Measurements from ENCODE around the gene MATN4. TPM values are rescaled to one million over a fixed set of nuclear protein-coding genes. Genes with fewer than 3 reads are reported as not detected.

The MATN4 gene
- polyA plus RNA-seq, 1 donor from 2014 or later = not detected

DNA sequence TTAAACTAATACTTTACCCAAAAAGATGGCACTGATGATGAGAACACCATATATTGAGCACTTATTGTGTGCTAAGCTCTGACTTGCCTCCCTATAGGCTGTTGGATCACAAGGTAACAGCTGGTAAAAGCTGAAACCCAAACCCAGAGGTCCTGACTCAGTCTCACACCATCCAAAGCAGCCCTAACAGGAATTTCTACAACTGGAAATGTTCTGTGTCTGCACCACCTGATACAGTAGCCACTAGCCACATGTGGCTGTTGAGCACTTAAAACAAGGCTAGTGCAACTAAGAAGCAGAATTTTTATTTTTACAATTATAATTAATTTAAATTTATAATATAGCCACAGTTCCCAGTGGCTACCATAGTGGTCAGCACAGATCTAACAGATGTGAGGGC is 15.6 kb upstream of the MATN4 start:
- no peaks in the 10 kb centered on the region for H3K79me2 ChIP-seq (replicated peaks; ENCODE audit: insufficient read depth, low read length)
- H3K9me3 ChIP-seq (ENCODE audit: low read length) = no peaks in the 10 kb centered on the region
- no peaks in the 10 kb centered on the region for H4K20me1 ChIP-seq (ENCODE audit: insufficient read depth)
- H3K4me2 ChIP-seq (ENCODE audit: low read length) = no peak overlapping the region
- H3K36me3 ChIP-seq (ENCODE audit: insufficient read depth, low read length) = no peaks in the 10 kb centered on the region
- H3K9ac ChIP-seq (ENCODE audit: low read length) = no peak overlapping the region
- no peak overlapping the region for H2AFZ ChIP-seq (ENCODE audit: low read depth, low read length)
- H3K27ac ChIP-seq (ENCODE audit: low read length) = no peak overlapping the region
- H3F3A ChIP-seq (ENCODE audit: insufficient read depth, low read length, poor library complexity, severe bottlenecking) = no peaks in the 10 kb centered on the region
- H3K27me3 ChIP-seq (ENCODE audit: insufficient read depth, low read depth, low read length) = no peaks in the 10 kb centered on the region
- no peak overlapping the region for H3K4me3 ChIP-seq (ENCODE audit: low read length)
- no peak for TF ChIP-seq RAD21 (conservative IDR thresholded peaks at IDR 0.05)
- TF ChIP-seq MXI1 (conservative IDR thresholded peaks at IDR 0.05; ENCODE audit: poor library complexity, severe bottlenecking) = no peak
- no peak for TF ChIP-seq TAF1 (IDR thresholded peaks at IDR 0.05; ENCODE audit: low read depth)
- no peak for TF ChIP-seq SMC3 (conservative IDR thresholded peaks at IDR 0.05; ENCODE audit: poor library complexity)
- H3K9me2 ChIP-seq (ENCODE audit: insufficient read depth, low read length) = no peaks in the 10 kb centered on the region

DNA sequence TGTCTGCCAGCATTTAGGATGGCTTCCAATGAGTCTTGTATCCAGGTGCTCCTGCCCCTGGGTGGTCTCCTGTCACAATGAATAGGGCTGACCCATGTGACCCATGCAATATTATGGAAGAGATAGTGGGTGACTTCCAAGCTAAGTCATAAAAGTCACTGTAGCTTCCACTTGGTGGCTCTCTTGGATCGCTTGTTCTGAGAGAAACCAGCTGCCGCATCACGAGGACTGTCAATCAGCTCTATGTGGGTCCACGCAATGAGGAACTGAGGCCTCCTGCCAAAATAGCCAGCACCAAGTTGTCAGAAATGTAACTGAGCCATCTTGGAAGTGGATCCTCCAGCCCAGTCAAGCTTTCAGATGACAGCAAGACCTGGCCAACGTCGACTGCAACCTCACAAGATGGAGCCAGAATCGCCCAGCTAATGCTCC is 14.9 kb upstream of the MATN4 start:
- H3K79me2 ChIP-seq (replicated peaks; ENCODE audit: insufficient read depth, low read length) = no peaks in the 10 kb centered on the region
- no peak overlapping the region for H3K4me3 ChIP-seq (ENCODE audit: low read length)
- no peaks in the 10 kb centered on the region for H3K27me3 ChIP-seq (ENCODE audit: insufficient read depth, low read depth, low read length)
- no peaks in the 10 kb centered on the region for H4K20me1 ChIP-seq (ENCODE audit: insufficient read depth)
- H3K4me2 ChIP-seq (ENCODE audit: low read length) = no peak overlapping the region
- H2AFZ ChIP-seq (ENCODE audit: low read depth, low read length) = no peak overlapping the region
- no peaks in the 10 kb centered on the region for H3K9me2 ChIP-seq (ENCODE audit: insufficient read depth, low read length)
- no peaks in the 10 kb centered on the region for H3K36me3 ChIP-seq (ENCODE audit: insufficient read depth, low read length)
- H3F3A ChIP-seq (ENCODE audit: insufficient read depth, low read length, poor library complexity, severe bottlenecking) = no peaks in the 10 kb centered on the region
- no peak overlapping the region for H3K27ac ChIP-seq (ENCODE audit: low read length)
- H3K9ac ChIP-seq (ENCODE audit: low read length) = no peak overlapping the region
- TF ChIP-seq EZH2 (IDR thresholded peaks at IDR 0.05; ENCODE audit: borderline replicate concordance, insufficient read depth, low read length, poor library complexity, severe bottlenecking) = no peak
- TF ChIP-seq TAF1 (IDR thresholded peaks at IDR 0.05; ENCODE audit: low read depth) = no peak
- no peaks in the 10 kb centered on the region for H3K9me3 ChIP-seq (ENCODE audit: low read length)

DNA sequence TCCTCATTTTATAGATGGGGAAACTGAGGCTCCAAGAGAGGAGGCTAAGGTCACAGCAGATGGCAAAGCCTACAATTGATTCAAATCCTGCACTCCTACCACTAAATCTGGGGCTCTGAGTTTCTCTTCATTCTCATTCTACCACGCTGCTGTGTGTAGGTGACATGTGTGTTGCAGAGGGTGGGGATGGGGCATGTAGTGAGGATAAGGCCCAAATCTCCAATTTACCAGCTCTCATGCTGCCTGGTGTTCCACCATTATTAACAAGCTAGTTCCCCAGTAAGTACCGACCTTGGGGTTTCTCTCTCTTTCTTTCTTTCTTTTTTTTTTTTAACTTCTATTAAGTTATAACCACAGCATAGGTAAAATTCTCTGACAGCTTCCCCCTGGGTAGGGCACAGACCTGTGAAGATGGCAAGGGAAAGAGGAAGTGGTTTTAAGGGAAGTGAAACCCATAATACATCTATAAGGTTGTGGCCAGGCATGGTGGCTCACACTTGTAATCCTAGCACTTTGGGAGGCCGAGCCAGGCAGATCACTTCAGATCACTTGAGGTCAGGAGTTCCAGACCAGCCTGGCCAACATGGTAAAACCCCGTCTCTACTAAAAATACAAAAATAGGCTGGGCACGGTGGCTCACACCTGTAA is 13.0 kb upstream of the MATN4 start:
- Histone ChIP-seq H3K4me3 (ENCODE audit: low read length) (no peak overlapping the region), H3F3A (ENCODE audit: insufficient read depth, low read length, poor library complexity, severe bottlenecking) (no peaks in the 10 kb centered on the region), H2AFZ (ENCODE audit: low read depth, low read length) (no peak overlapping the region), H3K9ac (ENCODE audit: low read length) (no peak overlapping the region), H3K36me3 (ENCODE audit: insufficient read depth, low read length) (no peaks in the 10 kb centered on the region), H4K20me1 (ENCODE audit: insufficient read depth) (no peaks in the 10 kb centered on the region), H3K9me2 (ENCODE audit: insufficient read depth, low read length) (no peaks in the 10 kb centered on the region), H3K27ac (ENCODE audit: low read length) (no peak overlapping the region), H3K9me3 (ENCODE audit: low read length) (no peaks in the 10 kb centered on the region), H3K27me3 (ENCODE audit: insufficient read depth, low read depth, low read length) (no peaks in the 10 kb centered on the region), H3K4me2 (ENCODE audit: low read length) (no peak overlapping the region), H3K79me2 (replicated peaks; ENCODE audit: insufficient read depth, low read length) (no peaks in the 10 kb centered on the region)
- TF ChIP-seq EZH2 (IDR thresholded peaks at IDR 0.05; ENCODE audit: borderline replicate concordance, insufficient read depth, low read length, poor library complexity, severe bottlenecking) = no peak
- TF ChIP-seq SMC3 (conservative IDR thresholded peaks at IDR 0.05; ENCODE audit: poor library complexity) = no peak
- no peak for TF ChIP-seq MXI1 (conservative IDR thresholded peaks at IDR 0.05; ENCODE audit: poor library complexity, severe bottlenecking)
- no peak for TF ChIP-seq TAF1 (IDR thresholded peaks at IDR 0.05; ENCODE audit: low read depth)
- TF ChIP-seq, protein P1, sequence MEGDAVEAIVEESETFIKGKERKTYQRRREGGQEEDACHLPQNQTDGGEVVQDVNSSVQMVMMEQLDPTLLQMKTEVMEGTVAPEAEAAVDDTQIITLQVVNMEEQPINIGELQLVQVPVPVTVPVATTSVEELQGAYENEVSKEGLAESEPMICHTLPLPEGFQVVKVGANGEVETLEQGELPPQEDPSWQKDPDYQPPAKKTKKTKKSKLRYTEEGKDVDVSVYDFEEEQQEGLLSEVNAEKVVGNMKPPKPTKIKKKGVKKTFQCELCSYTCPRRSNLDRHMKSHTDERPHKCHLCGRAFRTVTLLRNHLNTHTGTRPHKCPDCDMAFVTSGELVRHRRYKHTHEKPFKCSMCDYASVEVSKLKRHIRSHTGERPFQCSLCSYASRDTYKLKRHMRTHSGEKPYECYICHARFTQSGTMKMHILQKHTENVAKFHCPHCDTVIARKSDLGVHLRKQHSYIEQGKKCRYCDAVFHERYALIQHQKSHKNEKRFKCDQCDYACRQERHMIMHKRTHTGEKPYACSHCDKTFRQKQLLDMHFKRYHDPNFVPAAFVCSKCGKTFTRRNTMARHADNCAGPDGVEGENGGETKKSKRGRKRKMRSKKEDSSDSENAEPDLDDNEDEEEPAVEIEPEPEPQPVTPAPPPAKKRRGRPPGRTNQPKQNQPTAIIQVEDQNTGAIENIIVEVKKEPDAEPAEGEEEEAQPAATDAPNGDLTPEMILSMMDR (IDR thresholded peaks at IDR 0.05; ENCODE audit: poor library complexity, severe bottlenecking) = no peak
- TF ChIP-seq POLR2AphosphoS5 (IDR thresholded peaks at IDR 0.05) = no peak
- TF ChIP-seq, protein P2, sequence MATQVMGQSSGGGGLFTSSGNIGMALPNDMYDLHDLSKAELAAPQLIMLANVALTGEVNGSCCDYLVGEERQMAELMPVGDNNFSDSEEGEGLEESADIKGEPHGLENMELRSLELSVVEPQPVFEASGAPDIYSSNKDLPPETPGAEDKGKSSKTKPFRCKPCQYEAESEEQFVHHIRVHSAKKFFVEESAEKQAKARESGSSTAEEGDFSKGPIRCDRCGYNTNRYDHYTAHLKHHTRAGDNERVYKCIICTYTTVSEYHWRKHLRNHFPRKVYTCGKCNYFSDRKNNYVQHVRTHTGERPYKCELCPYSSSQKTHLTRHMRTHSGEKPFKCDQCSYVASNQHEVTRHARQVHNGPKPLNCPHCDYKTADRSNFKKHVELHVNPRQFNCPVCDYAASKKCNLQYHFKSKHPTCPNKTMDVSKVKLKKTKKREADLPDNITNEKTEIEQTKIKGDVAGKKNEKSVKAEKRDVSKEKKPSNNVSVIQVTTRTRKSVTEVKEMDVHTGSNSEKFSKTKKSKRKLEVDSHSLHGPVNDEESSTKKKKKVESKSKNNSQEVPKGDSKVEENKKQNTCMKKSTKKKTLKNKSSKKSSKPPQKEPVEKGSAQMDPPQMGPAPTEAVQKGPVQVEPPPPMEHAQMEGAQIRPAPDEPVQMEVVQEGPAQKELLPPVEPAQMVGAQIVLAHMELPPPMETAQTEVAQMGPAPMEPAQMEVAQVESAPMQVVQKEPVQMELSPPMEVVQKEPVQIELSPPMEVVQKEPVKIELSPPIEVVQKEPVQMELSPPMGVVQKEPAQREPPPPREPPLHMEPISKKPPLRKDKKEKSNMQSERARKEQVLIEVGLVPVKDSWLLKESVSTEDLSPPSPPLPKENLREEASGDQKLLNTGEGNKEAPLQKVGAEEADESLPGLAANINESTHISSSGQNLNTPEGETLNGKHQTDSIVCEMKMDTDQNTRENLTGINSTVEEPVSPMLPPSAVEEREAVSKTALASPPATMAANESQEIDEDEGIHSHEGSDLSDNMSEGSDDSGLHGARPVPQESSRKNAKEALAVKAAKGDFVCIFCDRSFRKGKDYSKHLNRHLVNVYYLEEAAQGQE (IDR thresholded peaks at IDR 0.05; ENCODE audit: borderline replicate concordance) = no peak
- no peak for TF ChIP-seq EP300 (conservative IDR thresholded peaks at IDR 0.05; ENCODE audit: poor library complexity, severe bottlenecking)
- no peak for TF ChIP-seq RAD21 (conservative IDR thresholded peaks at IDR 0.05)
